ENCODE results near the gene TNIK.

- TF ChIP-seq ZBTB33 (IDR thresholded peaks at IDR 0.05) (no peak), SMC3 (IDR thresholded peaks at IDR 0.05; ENCODE audit: borderline replicate concordance, low read length) (no peak), CBX3 (IDR thresholded peaks at IDR 0.05; ENCODE audit: borderline replicate concordance, low read depth) (no peak), CTCF (IDR thresholded peaks at IDR 0.05 in 2 of 3, conservative IDR thresholded peaks at IDR 0.05 in 1 of 3; ENCODE audit: control insufficient read depth in 2 of 3, extremely low read depth in 1 of 3, insufficient read depth in 1 of 3, low read depth in 3 of 3, low read length in 3 of 3) (no peak), USF1 (IDR thresholded peaks at IDR 0.05; ENCODE audit: borderline replicate concordance, extremely low read length, insufficient read depth, low read depth, low read length) (no peak)
Measured at GRCh38 chr3:171256445-171257250, 203.6 kb downstream of the TNIK start.

Measured in GM12878 (cell line).